PC-9 (cell line): ENCODE measurements around the gene RSPRY1. TPM values are rescaled to one million over a fixed set of nuclear protein-coding genes. Genes with fewer than 3 reads are reported as not detected.

Experiments
- BruUV-seq: library from RNA; stranded (reverse); fragments of 400-500 nt; replicated peaks from 2 replicates; lab custom pipeline; 2021; lab: Mats Ljungman, UMichigan
- CTCF ChIA-PET: fragments of 300-600 bp; sonication (Branson Sonifier 250); formaldehyde crosslinking; loops from one replicate; lab custom pipeline; 2022; ENCODE audit warnings: antibody characterized with exemption; lab: Charles Lee
- POLR2A ChIA-PET: fragments of 300-600 bp; sonication (Branson Sonifier 250); formaldehyde crosslinking; loops from one replicate; lab custom pipeline; 2022; ENCODE audit warnings: antibody characterized with exemption; ENCODE audit not compliant: unreplicated experiment; lab: Charles Lee
- DNase-seq, 2 experiments: peaks; one replicate each; pipeline versions ENCODE4 v3.0.0 to v3.0.0-alpha.2; 2015 to 2022; ENCODE audit warnings: mixed read lengths in 1 of 2
- H2AFZ ChIP-seq: fragments of 200-600 bp; sonication (generic); 2 replicates; pipeline ENCODE4 v1.8.1; 2017; ENCODE audit warnings: antibody characterized with exemption
- H3F3A ChIP-seq: fragments of 200-600 bp; sonication (generic); 2 replicates; pipeline ENCODE4 v1.8.1; 2017; ENCODE audit warnings: antibody characterized with exemption, mild to moderate bottlenecking, low read depth; ENCODE audit not compliant: insufficient read depth
- H3K27ac ChIP-seq: fragments of 200-600 bp; sonication (generic); 2 replicates; pipeline ENCODE4 v1.6.1; 2016; ENCODE audit warnings: mixed run types
- H3K27me3 ChIP-seq: fragments of 200-600 bp; sonication (generic); 2 replicates; pipeline ENCODE4 v1.6.1; 2016; ENCODE audit warnings: low read depth, mixed run types; ENCODE audit not compliant: insufficient read depth
- H3K36me3 ChIP-seq: fragments of 200-600 bp; sonication (generic); 2 replicates; pipeline ENCODE4 v1.6.1; 2016; ENCODE audit warnings: low read depth, mixed run types
- H3K4me1 ChIP-seq: fragments of 200-600 bp; sonication (generic); replicated peaks from 2 replicates; pipeline ENCODE4 v1.6.1; 2016; ENCODE audit warnings: mixed run types; ENCODE audit not compliant: insufficient read depth
- H3K4me2 ChIP-seq: fragments of 200-600 bp; sonication (generic); 2 replicates; pipeline ENCODE4 v1.6.1; 2017; ENCODE audit warnings: mixed run types
- H3K4me3 ChIP-seq: fragments of 200-600 bp; sonication (generic); 2 replicates; pipeline ENCODE4 v1.6.1; 2016; ENCODE audit warnings: mixed run types
- H3K79me2 ChIP-seq: fragments of 200-600 bp; sonication (generic); 2 replicates; pipeline ENCODE4 v1.6.1; 2017; ENCODE audit warnings: low read depth, mixed run types
- H3K9me2 ChIP-seq: fragments of 200-600 bp; sonication (generic); 2 replicates; pipeline ENCODE4 v1.8.1; 2017; ENCODE audit warnings: mild to moderate bottlenecking; ENCODE audit not compliant: insufficient read depth
- H3K9me3 ChIP-seq: fragments of 200-600 bp; sonication (generic); 2 replicates; pipeline ENCODE4 v1.8.1; 2016; ENCODE audit warnings: low read depth; ENCODE audit not compliant: insufficient read depth
- H4K20me1 ChIP-seq: fragments of 200-600 bp; sonication (generic); 2 replicates; pipeline ENCODE4 v1.8.1; 2017; ENCODE audit not compliant: insufficient read depth
- CTCF ChIP-seq: fragments of 200-600 bp; sonication (generic); conservative IDR thresholded peaks from 2 replicates; pipeline ENCODE4 v1.6.1; 2017; ENCODE audit warnings: mixed run types, antibody characterized with exemption, mild to moderate bottlenecking, moderate library complexity
- EZH2 ChIP-seq: fragments of 200-600 bp; sonication (generic); IDR thresholded peaks from 2 replicates; pipeline ENCODE4 v1.8.0; 2017; ENCODE audit warnings: antibody characterized with exemption, low read depth
- intact Hi-C: fragments of 100-400 bp; cut with micrococcal nuclease; formaldehyde crosslinking; loops from one replicate; pipeline ENCODE4 v1.10.0; 2022; ENCODE audit not compliant: unreplicated experiment
- total RNA-seq: library from RNA; stranded (reverse); gene quantifications from 2 replicates; pipeline ENCODE4 v1.2.3, GENCODE V29; 2021

RSPRY1 gene
- total RNA-seq, 1 experiment from 2014 or later, result 26.3 TPM

DNA sequence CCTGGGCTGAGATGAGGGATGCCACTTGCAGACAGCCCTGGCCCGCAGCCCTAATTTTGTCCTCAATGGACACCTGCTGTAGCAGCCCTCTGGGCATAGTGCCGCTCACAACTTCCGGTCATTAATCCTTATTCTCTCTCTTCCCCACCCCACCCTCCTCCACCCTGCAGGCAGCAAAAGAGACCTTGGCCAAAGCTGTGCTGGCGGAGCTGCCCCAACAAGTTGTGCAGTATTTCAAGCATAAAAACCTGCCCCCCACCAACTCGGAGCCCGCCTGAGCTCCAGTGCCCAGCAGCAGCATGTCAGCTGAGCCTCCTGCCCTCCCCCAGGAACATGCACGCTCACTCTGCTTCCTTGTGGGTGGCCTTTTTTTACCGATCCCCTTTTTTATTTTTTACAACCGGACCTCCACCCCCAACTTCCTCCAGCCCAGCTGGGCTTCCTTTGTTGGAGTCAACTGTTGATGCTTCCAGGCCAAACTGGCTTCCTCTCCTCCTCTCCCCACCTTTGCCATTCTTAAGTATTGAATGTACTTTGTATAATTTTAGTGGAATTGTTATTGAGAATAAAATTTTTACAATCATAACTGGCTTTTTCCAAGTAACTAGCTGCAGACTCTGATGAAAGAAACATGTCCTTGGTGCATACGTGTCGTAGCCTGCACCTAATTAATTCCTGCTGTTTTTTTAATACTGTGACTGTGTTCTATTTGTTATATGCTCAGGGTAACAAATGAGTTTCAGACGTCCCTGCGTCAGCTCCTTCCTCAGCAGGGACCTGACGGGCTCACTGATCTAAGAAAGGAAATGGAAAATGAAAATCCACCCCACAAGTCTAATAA lies 38.5 kb upstream of the RSPRY1 start:
- H3K27ac ChIP-seq, result no peak overlapping the region
- no peak for DNase-seq
- peaks cover 3% of the 10 kb centered on the region; the same call in 1 of the 2 replicates for H3F3A ChIP-seq
- no peak overlapping the region for H3K4me3 ChIP-seq
- H3K9me2 ChIP-seq, result no peaks in the 10 kb centered on the region
- ChIA-PET CTCF (no interaction called here), POLR2A (no interaction called here)
- H3K4me2 ChIP-seq, result no peak overlapping the region
- no peaks in the 10 kb centered on the region for H3K79me2 ChIP-seq
- H3K27me3 ChIP-seq, result no peaks in the 10 kb centered on the region
- H3K4me1 ChIP-seq, result no peaks in the 10 kb centered on the region
- intact Hi-C loops, result no loop called here
- H3K36me3 ChIP-seq, result peaks cover 8% of the 10 kb centered on the region; the same call in 1 of the 2 replicates
- TF ChIP-seq EZH2 (no peak), CTCF (no peak)
- H3K9me3 ChIP-seq, result no peaks in the 10 kb centered on the region
- BruUV-seq, result no TSS peak
- H2AFZ ChIP-seq, result no peak overlapping the region
- no peaks in the 10 kb centered on the region for H4K20me1 ChIP-seq

GRCh38 chr16:57148481-57148880 lies 37.6 kb upstream of the RSPRY1 start:
- H4K20me1 ChIP-seq, result no peaks in the 10 kb centered on the region
- peaks cover 6% of the 10 kb centered on the region; the same call in 1 of the 2 replicates for H3F3A ChIP-seq
- CTCF ChIA-PET, result no interaction called here
- peaks cover 9% of the 10 kb centered on the region; the same call in 1 of the 2 replicates for H3K36me3 ChIP-seq
- no peaks in the 10 kb centered on the region for H3K79me2 ChIP-seq
- intact Hi-C loops, result no loop called here
- no peak overlapping the region for H3K4me3 ChIP-seq
- TF ChIP-seq EZH2 (no peak), CTCF (no peak)
- no peak overlapping the region for H2AFZ ChIP-seq
- H3K4me1 ChIP-seq, result no peaks in the 10 kb centered on the region
- BruUV-seq, result no TSS peak
- POLR2A ChIA-PET, result no interaction called here
- H3K9me3 ChIP-seq, result no peaks in the 10 kb centered on the region
- H3K27ac ChIP-seq, result no peak overlapping the region
- no peaks in the 10 kb centered on the region for H3K9me2 ChIP-seq
- DNase-seq, result no peak
- H3K4me2 ChIP-seq, result no peak overlapping the region
- H3K27me3 ChIP-seq, result no peaks in the 10 kb centered on the region

- intact Hi-C loops, result no loop called here
Observed at GRCh38 chr16:57149391-57149790, 36.7 kb upstream of the RSPRY1 start.

More at GRCh38 chr16:57149391-57149790, 36.7 kb upstream of the RSPRY1 start:
- no peak for DNase-seq
- POLR2A ChIA-PET, result interaction anchor here (0.6 kb wide), 1 partner anchor 19 kb away, joined by 5 read pairs; no protein-coding TSS in a partner anchor
- Histone ChIP-seq H3K27ac (no peak overlapping the region), H4K20me1 (no peaks in the 10 kb centered on the region), H3K4me1 (no peaks in the 10 kb centered on the region), H3K27me3 (no peaks in the 10 kb centered on the region), H3K79me2 (no peaks in the 10 kb centered on the region), H3K9me3 (no peaks in the 10 kb centered on the region), H3K4me2 (no peak overlapping the region), H3F3A (peaks cover 6% of the 10 kb centered on the region; the same call in 1 of the 2 replicates), H3K9me2 (no peaks in the 10 kb centered on the region), H3K4me3 (no peak overlapping the region), H3K36me3 (peaks cover 16% of the 10 kb centered on the region; the same call in 1 of the 2 replicates), H2AFZ (no peak overlapping the region)
- TF ChIP-seq EZH2, result no peak
- CTCF ChIA-PET, result interaction anchor here (0.5 to 0.7 kb wide), 2 partner anchors 13 to 56 kb away, joined by 4 to 5 read pairs; no protein-coding TSS in a partner anchor
- no TSS peak for BruUV-seq
